ENCODE data around the gene ENAH.
"Not testable (repeated sequence)": the region's sequence is repeated elsewhere in the genome, so short reads cannot be mapped to it uniquely, and the experiment has no call there.

GRCh38 chr1:225632836-225633235 lies 20.1 kb downstream of the ENAH start:
- TF ChIP-seq CTCF, POLR2A (IDR thresholded peaks at IDR 0.05): not testable (repeated sequence)
